Stimulated activated CD4-positive, alpha-beta T cell treated with anti-CD3 and anti-CD28 coated beads, Interleukin-15, amount 100 ng/mL, for 1 hour (primary cell): Measurements from ENCODE around the gene CORO1C.

Experiments used
- DNase-seq, 2 donors: peaks; one replicate each; pipeline ENCODE4 v3.0.0-alpha.2; 2020; ENCODE audit warnings: low read depth in 1 of 2, low spot score in 1 of 2

CORO1C gene

DNA sequence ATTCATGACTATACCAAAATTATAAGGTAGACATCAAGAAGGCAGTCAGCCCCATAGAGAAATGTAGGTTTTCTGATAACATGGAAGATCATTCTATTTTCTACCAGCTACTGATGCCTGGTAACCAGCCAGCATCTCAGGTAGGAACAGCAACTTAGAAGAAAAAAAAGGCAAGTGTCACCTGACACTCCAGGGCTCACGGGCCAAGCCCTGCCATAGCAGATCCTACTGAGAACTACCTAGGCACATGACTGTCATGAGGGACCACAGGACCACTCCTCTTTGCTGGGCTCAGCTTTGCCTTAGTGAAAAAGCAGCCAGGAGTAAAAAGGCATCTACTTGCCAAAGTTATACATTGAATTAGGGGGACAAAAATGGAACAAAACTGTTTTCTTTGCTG lies 33.4 kb downstream of the CORO1C start:
- no peak for DNase-seq

DNA sequence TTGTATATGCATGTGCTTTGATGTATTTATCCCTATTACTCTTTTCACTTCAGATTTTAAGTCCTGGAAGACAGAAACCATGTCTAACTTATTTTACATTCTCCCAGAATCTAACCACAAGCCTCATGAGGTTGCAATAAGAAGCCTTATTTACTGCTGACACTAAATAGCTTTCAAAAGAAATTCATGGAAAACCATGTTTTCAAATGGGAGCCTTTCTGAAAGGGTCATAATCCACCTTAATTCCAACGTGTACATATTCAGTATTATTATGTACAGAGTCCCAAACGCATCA lies 34.4 kb downstream of the CORO1C start:
- DNase-seq: no peak

DNA sequence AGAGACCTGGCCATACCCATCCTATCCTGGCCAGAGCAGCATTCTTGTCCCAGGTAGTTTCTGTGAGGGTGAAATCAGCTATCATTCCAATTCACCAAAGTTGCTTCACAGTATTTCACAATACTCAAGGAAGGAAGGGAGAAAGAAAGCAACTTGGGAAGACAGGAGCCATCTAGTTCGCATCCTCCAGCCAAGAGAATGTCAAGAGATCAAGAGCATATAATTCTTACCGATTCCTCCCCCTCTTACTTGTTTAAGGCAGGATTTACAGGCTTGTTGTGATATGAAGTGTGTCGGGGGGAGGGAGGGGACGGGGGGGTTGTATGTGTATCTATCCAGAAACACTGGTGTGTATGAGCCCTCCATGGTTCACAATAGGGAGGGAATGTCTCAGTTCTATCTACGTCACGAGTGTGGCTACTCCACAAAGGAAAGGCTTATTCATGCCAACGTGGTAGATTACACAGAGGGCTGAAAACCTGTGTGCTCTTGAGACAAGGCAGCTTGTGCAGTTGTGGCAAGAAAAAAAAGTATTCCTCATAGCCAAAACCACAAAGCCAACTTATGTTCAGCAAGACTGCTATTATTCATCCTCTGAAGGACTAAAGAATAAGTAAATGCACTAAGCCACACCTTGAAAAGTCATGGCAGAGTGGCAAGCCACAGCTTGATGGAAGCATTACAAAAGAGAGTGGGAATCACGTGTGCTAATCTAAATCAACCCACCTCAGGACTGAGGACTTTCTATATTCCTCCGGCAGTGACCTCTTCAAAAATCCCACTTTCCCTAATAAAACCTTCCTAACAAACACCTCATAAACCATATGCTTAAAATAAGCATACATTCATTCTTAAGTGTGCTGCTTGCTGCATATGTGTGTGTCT lies 35.0 kb downstream of the CORO1C start:
- no peak for DNase-seq

DNA sequence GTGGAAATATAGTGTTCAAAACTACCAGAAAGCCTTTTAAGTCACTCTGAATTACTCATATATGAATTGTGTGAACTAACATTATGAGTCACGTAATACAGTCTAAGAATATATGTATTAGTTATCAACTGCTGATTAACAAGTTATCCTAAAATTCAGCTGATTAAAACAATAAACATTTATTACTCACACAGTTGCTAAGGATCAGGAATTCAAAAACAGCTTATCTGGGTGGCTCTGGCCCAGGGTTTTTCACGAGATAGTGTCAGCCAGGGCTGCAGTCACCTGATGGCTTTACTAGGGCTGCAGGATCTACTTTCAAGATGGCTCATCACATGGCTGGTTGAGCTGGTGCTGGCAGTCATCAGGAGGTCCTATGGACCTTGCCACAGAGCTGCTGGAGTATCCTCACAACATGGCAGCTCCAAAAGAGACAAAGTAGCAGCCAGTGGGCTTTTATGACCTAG lies 36.5 kb downstream of the CORO1C start:
- no peak for DNase-seq

DNA sequence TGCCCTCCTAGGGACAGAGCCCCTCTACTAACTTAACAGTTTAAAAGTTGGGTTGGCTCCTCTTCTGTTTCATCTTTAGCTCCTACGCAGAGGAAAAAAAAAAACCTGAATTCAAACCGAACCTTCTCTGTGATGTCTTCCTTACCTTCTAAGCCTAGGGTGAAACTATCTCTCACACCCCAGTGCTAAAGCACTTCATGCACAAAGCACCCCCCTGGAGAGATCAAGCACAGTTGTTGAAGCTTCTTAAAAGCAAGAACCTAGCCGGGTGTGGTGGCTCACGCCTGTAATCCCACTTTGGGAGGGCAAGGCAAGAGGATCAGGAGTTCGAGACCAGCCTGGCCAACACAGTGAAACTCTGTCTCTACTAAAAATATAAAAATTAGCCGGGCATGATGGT lies 37.6 kb downstream of the CORO1C start:
- no peak for DNase-seq

DNA sequence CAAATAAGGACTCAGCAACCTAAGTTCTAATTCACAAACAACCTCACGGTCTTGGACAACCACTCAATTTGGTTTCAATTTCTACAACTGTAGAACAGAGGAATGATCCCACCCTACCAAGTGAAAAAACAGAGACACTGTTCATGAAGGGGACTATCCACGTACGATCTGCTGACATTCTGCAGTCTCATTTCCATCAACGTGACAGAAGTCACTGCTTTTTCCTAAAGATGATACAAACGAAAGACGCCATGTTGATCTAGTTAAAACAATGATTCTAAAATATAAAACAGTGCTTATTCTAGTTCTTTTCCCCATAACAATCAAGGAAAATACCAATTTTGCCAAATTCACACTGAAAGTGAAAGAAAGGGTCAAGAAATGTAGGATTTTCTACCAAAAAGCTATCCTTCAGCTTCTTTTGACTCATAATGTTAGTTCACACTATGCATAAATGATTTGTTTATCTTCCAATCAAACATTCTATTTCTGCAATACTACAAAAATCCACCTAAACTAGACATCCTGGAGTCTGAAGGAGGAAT lies 38.1 kb downstream of the CORO1C start:
- DNase-seq: no peak

DNA sequence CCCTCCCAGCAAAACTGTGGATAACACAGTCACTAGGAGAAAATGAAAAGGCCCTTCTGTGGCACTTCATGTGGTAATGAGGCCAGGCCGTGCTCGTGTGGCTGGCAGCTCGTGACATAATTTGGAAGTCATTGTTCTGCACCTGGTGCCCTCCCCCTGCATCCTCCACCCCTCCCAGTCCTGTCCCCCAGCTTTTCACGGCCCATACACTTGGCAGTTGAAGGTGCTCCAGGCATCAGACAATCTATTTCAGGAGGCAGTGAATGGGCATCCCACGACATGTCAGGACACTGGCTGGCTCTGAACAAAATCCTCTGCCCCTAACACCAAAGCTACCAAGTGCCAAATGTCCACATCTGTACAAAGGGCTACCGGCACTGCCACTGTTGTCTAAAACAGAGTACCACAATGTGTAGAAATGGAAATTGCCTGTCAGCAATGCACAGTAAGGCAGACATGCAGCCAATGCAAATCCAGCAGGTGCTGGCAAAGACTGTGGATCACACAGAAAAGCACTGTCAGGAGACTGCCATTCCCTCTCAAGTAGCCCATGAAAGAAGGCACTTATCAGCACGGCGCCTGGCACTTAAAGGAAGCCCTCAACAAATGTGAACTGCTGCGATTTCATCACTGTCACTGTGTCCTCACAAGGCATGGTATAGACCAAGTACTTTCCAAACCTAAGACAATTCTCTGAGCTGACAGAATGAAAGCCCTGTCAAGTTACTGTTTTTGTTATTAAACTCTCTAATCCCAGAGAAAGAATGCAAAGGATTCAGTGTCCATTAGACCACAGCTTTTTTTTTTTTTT lies 39.1 kb downstream of the CORO1C start:
- DNase-seq: no peak

DNA sequence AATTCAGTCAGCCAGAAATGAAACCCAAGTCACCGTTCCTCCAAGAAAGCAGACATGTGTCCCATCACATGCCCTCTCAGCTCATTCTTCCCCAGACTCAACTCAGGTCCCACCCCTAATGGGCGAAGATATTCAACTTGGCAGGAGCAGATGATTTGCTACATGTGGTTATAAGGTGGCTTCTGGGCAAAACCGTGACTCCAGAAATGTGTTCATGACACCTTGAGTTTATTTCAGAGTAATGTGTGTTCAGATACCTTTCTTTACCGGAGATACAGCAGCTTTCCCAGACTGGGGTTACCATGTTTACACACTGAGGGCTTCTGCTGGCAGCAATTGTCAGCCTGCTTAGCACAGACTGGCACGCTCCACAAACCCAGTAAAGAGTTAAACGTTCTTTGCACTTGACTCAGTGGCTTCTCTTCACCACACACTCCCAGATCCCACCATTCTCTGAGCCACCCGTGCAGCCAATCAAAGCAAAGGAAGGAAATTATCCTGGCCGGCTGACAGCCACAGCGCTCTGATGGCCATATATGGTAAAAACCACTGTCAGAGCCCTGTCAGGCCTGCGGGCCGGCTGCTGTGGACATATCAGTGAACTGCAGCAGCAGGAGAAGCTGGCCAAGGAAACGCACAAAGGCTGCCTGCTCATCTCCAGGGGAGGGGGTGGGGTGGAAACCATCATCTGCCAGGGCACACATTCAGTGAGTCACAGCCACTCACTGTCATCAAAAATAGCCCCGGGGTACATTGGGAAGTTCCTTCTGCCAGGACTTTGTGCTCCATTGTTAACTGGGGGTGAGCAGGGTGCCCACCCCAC lies 39.9 kb downstream of the CORO1C start:
- DNase-seq: peak; percentile 9 to 52

DNA sequence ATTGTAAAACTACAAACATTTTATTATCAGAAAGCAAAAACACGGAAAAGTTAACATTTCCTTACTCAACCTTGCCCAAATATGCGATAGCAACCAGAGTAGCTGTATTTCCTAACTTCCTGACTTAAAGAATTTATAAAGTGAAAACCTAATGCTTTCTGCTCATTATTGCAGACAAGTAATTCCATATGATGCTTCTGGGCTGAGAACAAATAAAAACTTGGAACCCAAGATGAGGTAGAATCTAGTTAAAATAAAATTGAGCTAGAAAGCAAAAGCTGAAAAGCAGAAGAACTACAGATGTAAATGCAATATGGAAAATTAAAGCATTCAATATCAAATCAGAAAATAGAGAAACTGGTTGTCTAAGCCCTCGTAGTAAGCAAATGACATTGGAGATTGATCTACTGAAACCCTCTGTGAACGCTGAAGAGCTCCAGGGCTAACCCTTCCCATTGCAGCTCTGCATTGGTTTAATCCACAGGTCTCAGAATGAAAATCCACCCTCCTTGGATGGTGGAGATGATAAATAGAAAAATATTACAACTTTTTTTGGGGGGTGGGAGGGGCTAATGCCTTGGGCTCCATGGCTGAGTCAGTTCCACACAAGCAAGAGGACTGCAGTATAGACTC lies 40.7 kb downstream of the CORO1C start:
- DNase-seq: no peak

DNA sequence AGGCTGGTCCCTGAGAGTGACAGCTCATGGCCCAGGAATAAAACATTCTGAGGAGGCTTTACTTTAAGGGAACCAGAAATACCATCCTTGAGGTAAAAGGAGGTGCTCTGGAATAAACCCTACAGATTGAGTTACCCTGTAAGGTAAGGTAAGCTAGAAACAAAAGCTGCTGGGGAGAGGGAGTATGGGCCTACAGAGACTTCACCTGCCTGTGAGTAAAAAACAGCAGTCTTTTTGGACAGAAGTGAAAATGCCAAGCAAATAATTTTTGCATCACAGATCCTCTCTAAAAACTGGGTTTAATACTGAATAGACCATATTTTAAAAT lies 41.2 kb downstream of the CORO1C start:
- DNase-seq: no peak

DNA sequence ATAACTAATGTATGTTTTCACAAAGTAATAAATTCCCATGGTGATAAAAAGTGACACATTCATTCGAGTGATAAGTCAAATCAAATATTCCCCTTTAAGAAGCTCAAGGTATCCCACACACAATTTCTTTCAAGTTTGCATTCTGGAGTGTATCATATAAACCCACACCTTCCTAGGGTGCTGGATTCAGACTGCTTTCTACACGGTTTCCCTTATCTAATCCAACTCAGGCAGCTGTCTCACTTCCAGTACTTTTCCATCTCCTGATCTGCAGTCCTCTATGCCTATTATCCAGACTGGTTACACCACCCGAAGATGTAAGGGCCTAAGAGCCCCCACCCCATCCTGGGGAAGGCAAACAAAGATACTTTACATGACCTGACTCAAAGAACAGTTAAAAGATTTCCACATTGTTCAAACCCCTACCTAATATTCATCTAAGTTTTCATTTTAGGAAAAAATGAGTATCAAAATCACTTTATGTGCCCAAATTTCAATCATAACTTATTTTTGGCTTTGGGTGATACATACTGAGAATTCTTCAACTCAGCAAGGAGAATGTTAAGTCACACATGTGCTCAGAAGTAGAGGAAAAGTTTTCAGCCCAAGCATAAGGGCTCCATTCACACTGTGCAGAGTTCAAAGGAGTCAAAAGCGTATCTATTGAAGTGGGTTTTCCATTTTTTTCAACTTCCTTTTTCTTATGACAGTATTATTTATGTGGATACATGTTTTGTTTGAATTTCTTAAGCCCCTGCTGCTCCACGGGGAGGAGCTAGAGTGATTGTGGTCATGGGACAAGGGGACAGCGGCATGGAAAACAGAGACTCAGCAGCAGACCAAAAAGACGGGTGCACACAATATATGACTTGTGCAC lies 41.8 kb downstream of the CORO1C start:
- DNase-seq: no peak

DNA sequence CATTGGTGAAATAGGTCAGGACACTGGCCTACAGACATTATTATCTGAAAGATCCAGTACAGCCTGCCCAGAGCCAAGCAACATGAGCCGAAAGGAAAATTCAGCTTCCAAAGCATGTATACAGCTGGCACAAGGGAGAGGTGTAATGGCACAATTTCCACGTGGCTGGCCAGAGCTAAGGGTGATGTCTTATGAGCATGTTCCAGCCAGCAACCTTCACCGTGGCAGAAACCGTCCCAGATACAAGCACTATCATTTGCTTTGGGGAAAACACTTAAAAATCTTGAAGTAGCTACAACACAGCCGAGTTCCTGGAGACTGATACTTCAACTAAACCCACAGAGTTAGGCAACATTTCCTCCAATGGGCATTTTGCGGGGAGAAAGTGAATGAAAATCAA lies 44.5 kb downstream of the CORO1C start:
- no peak for DNase-seq

DNA sequence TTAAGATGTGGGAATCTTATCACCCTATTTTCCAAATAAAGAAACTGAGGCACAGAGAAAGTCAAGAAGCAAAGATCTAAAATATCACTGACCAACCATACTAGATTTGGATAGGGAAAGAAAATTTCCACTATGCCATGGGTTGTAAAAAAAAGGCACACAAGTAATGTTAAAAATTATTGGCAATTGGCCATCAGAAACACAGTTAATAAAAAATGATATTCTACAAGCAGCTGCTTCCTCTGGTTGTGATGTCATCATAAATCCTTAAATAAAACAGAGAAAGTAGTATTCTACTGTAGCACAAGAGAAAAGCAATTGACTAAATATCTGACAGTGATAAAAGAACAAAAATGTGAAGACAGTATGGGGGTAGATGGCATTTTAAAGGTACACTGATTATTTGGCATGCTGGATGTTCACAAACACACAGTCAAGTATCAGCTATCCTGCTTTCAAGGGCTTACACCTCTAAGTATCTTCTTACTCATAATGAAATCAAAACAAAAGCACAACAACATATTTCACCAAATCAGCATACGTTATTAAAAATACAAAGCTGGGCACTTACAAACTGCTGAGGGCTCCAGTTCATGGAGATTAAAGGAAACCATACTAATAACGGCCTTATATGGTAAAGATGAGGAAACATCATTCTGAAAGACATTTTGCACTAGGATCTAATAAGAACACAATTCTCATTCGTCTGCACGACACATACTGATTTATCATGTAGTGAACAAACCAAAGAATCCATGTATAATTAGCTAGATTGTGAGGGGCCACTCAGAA lies 45.7 kb downstream of the CORO1C start:
- DNase-seq: no peak

DNA sequence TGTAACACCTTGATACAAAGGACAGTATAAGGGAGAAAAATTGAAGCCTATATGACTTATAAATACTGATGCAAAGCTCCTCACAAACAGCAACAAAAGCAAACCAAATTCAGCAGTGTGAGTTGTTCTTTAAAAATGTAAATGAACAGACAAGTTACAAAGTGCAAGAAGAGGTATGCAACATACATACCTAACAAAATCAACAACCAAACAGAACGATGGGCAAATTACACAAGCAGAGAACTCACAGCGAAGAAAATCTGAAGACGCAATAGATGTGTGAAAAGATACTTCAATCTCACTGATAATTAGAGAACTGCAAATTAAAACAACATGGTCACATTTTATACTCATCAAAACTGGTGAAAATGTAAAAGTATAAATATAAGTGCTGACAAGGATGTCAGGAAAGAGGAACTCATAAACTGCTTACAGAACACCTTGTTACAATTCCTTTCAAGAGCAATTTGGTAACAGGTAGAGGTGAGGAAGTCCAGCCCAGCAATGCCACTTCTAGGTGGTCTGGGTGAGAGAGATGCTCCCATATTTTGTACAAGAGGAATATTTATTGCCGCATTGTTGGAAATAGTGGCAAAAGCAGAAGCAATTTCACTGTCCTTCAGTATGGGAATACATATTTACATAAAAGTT lies 47.3 kb downstream of the CORO1C start:
- DNase-seq: no peak

DNA sequence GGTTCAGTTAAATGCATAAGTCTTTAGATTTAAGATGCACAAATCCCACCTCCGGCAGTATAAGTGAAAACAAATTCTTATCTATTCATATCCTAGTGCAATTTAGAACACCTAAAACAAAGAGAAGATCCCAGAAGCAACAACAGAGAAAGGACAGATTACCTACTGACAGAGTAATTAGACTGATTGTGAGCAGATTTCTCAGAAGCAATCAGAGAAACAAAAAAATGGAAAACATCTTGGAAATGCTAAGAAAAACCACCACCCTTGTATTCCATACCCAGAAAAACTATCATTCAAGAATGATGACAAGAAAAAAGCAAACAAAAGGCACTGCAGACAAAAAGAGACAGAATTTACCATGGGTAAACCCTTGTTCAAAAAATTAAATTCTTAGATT lies 50.0 kb downstream of the CORO1C start:
- no peak for DNase-seq

DNA sequence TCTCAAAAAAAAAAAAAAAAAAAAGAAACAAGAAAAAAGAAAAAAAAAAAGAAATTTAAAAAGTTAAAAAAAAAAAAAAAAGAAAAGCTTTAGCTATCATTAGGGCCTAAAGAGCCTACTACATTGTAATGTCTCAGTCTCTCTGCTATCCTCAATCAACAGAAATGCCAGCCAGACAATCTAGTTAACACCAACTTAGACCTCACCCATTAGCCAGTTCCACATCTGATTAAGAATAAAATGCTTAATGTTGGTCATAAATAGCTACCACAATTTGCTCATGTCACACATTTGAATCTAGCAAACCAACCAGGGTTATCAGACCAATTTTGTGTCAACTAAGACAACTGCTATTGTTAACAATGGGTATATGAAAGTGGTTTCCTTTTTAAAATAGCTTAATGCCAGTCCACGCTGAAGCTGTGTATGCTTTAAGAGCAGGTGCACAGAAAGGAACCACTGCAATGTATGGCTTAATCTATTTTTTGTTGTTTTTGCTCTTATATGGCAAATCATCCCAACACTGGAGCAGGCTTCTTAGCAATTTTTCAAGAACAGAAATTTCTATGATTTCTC lies 52.1 kb downstream of the CORO1C start:
- DNase-seq: no peak

DNA sequence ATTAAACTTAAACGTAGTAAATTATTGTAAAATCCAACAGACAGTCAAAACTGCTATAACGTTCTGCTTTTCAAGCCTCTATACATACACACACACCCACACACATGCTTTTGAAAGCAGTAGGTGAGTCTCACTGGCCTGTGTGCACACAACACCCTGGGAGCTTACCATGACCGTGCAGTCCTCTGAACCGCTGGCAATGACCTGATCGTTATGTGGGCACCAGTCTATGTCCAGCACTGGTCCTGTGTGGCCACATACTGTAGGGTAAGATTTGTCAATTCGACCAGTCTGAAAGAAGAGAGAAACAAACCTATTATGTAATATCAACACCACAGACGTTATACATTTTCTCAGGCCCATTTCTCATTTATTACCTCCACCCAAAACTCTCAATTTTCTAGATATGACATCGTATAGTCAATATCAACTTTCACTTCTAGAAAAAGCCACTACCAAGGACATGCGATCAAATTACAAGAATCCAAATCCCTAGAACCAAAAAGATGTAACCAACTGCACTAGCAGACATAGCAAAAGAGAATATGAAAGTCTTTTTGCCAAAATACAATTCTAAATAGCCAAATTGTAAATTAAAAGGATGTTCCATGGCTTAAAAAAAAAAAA lies 53.1 kb downstream of the CORO1C start:
- DNase-seq: no peak

DNA sequence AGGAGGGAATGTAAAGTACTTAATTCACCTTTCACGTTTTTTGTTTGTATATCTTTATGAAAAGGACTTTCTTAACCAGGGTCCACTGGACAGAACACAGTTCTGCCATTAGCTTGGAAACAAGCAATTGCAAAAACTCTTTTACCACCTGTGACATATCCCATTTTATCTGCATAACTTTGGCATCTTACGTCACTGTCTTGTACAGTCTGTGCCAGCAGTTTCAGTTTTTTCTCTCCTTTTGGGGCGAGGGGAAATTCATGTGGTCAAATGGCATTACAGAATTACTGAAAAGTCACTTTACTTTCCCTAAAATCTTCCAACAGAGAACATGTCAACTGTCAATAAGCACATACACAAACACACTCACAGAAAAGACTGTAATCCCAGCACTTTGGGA lies 53.9 kb downstream of the CORO1C start:
- no peak for DNase-seq
